ENCODE data around the gene LIPI. TPM values are rescaled to one million over a fixed set of nuclear protein-coding genes. Genes with fewer than 3 reads are reported as not detected.
"Not testable (repeated sequence)": the region's sequence is repeated elsewhere in the genome, so short reads cannot be mapped to it uniquely, and the experiment has no call there.

LIPI gene
- total RNA-seq, 6 donors from 2014 or later: not detected

DNA sequence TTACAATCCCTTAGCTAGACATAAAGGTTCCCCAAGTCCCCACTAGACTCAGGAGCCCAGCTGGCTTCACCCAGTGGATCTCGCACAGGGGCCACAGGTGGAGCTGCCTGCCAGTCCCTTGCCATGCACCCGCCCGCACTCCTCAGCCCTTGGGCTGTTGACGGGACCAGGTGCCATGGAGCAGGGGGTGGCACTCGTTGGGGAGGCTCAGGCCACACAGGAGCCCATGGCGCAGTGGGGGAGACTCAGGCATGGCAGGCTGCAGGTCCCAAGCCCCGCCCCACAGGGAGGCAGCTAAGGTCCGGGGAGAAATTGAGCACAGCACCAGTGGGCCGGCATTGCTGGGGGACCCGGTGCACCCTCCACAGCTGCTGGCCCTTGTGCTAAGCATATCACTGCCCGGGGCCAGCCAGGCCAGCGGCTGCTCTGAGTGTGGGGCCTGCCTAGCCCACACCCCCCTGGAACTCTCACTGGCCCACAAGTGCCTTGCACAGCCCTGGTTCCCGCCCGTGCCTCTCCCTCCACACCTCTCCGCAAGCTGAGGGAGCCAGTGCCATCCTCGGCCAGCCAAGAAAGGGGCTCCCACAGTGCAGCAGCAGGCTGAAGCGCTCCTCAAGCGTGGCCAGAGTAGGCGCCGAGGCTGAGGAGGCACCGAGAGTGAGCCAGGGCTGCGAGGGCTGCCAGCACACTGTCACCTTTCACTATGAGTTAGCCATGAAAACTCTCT is 117.8 kb downstream of the LIPI start:
- no peaks in the 10 kb centered on the region for H3K4me1 ChIP-seq
- ATAC-seq (ENCODE audit: low FRiP score in 2 of 2) (peak in 1 of 2 donors; percentile 16), DNase-seq (peak in 1 of 2 donors; percentile 44)
- H3K36me3 ChIP-seq: no peaks in the 10 kb centered on the region
- no peaks in the 10 kb centered on the region for H3K9me3 ChIP-seq
- no peaks in the 10 kb centered on the region for H3K27me3 ChIP-seq
- TF ChIP-seq EP300 (IDR thresholded peaks at IDR 0.05) (no peak), POLR2A (IDR thresholded peaks at IDR 0.05) (no peak), POLR2AphosphoS5 (IDR thresholded peaks at IDR 0.05) (no peak)
- TF ChIP-seq, protein P1, sequence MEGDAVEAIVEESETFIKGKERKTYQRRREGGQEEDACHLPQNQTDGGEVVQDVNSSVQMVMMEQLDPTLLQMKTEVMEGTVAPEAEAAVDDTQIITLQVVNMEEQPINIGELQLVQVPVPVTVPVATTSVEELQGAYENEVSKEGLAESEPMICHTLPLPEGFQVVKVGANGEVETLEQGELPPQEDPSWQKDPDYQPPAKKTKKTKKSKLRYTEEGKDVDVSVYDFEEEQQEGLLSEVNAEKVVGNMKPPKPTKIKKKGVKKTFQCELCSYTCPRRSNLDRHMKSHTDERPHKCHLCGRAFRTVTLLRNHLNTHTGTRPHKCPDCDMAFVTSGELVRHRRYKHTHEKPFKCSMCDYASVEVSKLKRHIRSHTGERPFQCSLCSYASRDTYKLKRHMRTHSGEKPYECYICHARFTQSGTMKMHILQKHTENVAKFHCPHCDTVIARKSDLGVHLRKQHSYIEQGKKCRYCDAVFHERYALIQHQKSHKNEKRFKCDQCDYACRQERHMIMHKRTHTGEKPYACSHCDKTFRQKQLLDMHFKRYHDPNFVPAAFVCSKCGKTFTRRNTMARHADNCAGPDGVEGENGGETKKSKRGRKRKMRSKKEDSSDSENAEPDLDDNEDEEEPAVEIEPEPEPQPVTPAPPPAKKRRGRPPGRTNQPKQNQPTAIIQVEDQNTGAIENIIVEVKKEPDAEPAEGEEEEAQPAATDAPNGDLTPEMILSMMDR (IDR thresholded peaks at IDR 0.05): no peak
- WGBS, 2 donors: 87 to 100% methylated on average over 4 to 18 of the region's 22 CpGs
- H3K4me3 ChIP-seq: no peak overlapping the region
- H3K27ac ChIP-seq: no peak overlapping the region

DNA sequence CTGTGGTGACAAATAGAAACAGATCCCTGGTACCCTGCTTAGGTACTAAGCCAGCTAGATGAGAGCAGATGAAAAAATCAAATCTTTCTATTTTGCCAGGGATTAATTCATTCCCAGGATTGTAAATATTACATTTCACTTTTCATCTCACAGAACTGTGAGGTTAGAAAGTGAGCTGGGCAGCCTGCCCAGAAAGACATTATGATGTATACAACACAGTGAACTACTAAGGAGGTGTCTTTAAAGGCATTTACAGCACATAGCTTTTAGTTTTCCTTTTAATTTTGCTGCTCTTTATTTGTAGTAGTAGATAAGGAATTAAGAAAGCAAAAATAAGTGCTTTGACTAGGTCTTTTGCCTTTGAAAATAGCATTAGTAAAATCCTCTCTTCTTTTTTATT is 120.6 kb downstream of the LIPI start:
- not testable (repeated sequence) for ATAC-seq (ENCODE audit: low FRiP score in 2 of 2); H3K36me3 ChIP-seq; H3K27ac ChIP-seq; H3K9me3 ChIP-seq; H3K4me3 ChIP-seq; DNase-seq; H3K27me3 ChIP-seq; H3K4me1 ChIP-seq

DNA sequence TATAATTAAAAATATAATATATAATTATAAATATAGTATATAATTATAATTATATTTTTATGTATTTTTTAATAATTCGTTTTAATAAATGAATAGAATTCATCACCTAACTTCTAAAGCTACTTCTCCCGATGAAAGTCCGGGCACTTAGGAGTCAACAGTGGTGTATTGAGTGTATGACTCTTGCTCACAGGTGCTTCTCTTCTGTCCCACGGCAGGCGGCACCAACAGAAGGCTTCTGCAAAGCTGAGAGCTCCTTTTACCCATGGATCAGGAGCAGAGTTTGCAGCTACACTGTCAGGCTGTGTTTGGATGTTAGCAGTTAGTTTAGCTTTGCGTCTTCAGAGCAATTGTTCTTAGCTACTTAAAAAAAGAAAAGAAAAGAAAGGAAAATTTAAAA is 122.4 kb downstream of the LIPI start:
- Histone ChIP-seq H3K4me3 (no peak overlapping the region), H3K27ac (no peak overlapping the region), H3K27me3 (no peaks in the 10 kb centered on the region), H3K9me3 (peaks cover 0 to 9% (median 0%) of the 10 kb centered on the region in 4 donors), H3K4me1 (no peaks in the 10 kb centered on the region), H3K36me3 (no peaks in the 10 kb centered on the region)
- TF ChIP-seq POLR2A (IDR thresholded peaks at IDR 0.05) (no peak), POLR2AphosphoS5 (IDR thresholded peaks at IDR 0.05) (no peak), EP300 (IDR thresholded peaks at IDR 0.05) (no peak)
- TF ChIP-seq, protein P1 (IDR thresholded peaks at IDR 0.05): no peak
- WGBS, 2 donors: 80 to 81% methylated on average over 6 of the region's 6 CpGs
- ATAC-seq (ENCODE audit: low FRiP score in 2 of 2) (no peak), DNase-seq (no peak)

DNA sequence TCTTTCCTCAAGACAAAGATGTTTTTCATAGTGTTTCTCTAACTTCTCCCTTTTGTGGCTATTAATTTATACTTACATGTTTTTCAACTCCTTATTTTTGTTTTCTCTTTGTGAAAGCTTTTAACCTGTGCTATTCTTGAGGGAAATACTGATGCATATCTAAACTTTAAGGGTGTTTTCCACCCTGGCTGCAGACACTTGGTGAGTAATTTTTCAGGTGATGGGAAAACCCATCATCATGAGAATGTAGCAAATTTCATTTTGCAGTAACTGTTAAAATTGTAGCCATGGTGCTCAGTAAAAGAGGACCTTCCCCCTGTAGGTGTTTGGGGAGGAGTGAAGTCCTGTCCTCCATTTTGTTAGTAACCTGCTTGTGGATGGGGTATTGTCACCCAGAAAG is 124.2 kb downstream of the LIPI start:
- Histone ChIP-seq H3K4me3 (no peak overlapping the region), H3K4me1 (no peaks in the 10 kb centered on the region), H3K27me3 (no peaks in the 10 kb centered on the region), H3K9me3 (peaks cover 0 to 12% (median 0%) of the 10 kb centered on the region in 4 donors), H3K27ac (no peak overlapping the region), H3K36me3 (no peaks in the 10 kb centered on the region)
- TF ChIP-seq POLR2AphosphoS5 (IDR thresholded peaks at IDR 0.05): no peak
- ATAC-seq (ENCODE audit: low FRiP score in 2 of 2) (no peak), DNase-seq (no peak)

DNA sequence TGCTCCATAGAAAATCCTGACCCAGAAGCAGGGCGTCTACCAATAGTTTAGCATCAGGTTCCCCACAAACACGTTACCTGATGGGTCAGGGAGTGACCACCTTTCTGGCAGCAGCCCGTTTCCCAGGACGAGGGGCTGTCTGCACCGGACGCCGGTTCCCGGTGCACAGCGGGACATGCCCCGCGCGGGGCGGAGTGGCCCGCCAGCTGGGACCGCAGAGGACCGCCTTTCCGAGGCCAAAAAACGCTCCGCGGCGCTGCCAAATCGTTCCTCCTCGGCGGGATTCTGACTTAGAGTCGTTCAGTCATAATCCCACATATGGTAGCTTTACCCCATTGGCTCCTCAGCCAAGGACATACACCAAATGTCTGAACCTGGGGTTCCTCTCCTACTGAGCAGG is 126.1 kb downstream of the LIPI start:
- Histone ChIP-seq H3K27me3 (no peaks in the 10 kb centered on the region), H3K36me3 (no peaks in the 10 kb centered on the region), H3K4me1 (no peaks in the 10 kb centered on the region), H3K4me3 (no peak overlapping the region), H3K9me3 (peaks cover 0 to 12% (median 0%) of the 10 kb centered on the region in 4 donors), H3K27ac (no peak overlapping the region)
- peak in 1 of 2 donors; percentile 72 for DNase-seq
- ATAC-seq (ENCODE audit: low FRiP score in 2 of 2): no peak
- TF ChIP-seq EP300 (IDR thresholded peaks at IDR 0.05): no peak
- TF ChIP-seq, protein P1 (IDR thresholded peaks at IDR 0.05): no peak
- TF ChIP-seq POLR2A (IDR thresholded peaks at IDR 0.05): no peak
- no peak for TF ChIP-seq POLR2AphosphoS5 (IDR thresholded peaks at IDR 0.05)
- 96 to 98% methylated on average over 22 to 25 of the region's 25 CpGs for WGBS, 2 donors

DNA sequence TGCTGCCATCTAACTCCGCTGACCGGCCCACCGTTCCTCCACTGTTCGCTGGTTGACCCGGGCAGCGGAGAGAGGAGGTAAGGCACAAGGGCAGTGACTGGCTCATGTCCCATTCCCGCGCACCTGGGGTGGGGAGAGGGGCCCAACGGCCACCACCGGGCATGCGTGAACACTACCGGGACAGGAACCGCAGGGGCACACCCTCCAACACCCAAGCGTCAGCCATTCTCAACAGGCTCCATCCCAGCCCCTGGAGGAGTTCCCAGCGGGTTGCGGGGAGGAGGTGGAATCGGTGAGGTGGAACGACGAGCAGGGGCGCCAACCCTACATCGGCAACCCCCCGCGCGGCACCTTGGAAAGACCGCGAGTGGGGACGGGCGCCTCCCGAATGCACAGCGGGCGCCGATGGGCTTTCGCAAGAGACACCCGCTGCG is 126.7 kb downstream of the LIPI start:
- no peaks in the 10 kb centered on the region for H3K4me1 ChIP-seq
- no peaks in the 10 kb centered on the region for H3K36me3 ChIP-seq
- WGBS, 2 donors: 92 to 100% methylated on average over 8 to 35 of the region's 35 CpGs
- ATAC-seq (ENCODE audit: low FRiP score in 2 of 2): peak in 1 of 2 donors; percentile 19
- H3K9me3 ChIP-seq: peaks cover 0 to 13% (median 0%) of the 10 kb centered on the region in 4 donors
- TF ChIP-seq POLR2A (IDR thresholded peaks at IDR 0.05) (no peak), EP300 (IDR thresholded peaks at IDR 0.05) (no peak), POLR2AphosphoS5 (IDR thresholded peaks at IDR 0.05) (no peak)
- TF ChIP-seq, protein P1 (IDR thresholded peaks at IDR 0.05): no peak
- no peak overlapping the region for H3K27ac ChIP-seq
- H3K4me3 ChIP-seq: no peak overlapping the region
- no peaks in the 10 kb centered on the region for H3K27me3 ChIP-seq
- peak in 1 of 2 donors; percentile 74 for DNase-seq

Data from upper lobe of left lung (tissue), 6 donors.